NCI-H1417 (cell line): ENCODE data around the gene IL31RA.

Source experiments
- DNase-seq, 3 experiments: peaks; one replicate each; lab custom pipeline; 2025; lab: John Stamatoyannopoulos, UW

IL31RA gene

GRCh38 chr5:55860288-55860687 is 9.1 kb downstream of the IL31RA start:
- no peak for DNase-seq

GRCh38 chr5:55860709-55861108 is 9.6 kb downstream of the IL31RA start:
- no peak for DNase-seq

- no peak for DNase-seq
These were observed 13.7 kb downstream of the IL31RA start for GRCh38 chr5:55864606-55865541.

DNA sequence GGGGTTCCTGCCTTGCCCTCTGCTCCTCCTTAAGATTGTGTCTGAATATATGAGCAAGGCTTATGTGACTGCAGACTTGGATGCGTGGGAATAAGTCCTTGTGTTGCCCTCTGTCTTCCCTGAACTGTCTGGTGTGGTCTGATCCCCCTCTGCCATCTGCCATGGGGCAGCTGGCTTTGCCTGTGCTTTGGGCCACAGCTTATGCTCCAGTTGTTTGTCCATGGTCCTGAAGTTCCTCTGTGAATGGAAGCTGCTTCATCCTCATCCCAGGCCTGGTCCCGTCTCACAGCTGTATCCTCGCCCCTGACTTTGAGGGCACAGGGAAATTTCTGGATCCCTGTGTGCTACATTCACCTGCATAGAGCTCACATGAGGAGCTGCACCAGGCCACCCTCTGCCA is 14.7 kb downstream of the IL31RA start:
- no peak for DNase-seq

DNA sequence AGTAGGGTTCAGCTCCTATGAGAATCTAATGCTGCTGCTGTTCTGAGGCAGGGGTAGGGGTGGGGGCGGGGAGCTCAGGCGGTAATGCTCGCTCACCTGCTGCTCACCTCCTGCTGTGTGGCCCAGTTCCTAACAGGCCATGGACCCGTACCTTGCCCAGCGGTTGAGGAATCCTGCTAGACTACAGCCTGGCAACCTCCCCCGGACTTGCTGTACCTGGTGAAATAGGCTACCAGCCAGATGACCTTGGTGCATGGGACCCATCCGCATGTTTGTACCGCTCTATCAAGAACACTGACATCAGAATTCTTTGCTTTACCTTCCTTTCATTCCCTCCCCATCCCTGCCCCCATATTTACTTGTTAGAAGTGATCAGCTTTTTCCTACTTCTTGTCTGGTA is 15.3 kb downstream of the IL31RA start:
- DNase-seq = no peak

- DNase-seq = no peak
These were observed 15.8 kb downstream of the IL31RA start for GRCh38 chr5:55866934-55867333.

DNA sequence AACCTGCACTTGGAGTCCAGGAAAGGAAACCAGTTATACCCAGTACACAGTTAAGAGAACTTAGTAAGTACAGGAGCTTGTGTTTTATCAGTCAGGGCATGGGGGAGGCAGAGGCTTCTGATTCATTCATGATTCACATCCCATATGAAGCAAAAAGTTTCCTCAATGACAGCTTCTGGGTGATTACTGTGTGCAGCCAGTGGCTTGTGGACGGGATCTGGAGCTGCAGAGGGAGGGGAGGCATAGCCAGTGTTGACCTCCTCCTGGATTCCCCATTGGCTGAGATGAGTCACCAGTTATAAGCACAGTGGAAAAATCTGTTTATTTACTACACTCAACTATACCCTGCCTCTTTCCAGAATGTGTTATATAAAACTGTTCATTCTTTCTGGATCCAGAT is 17.7 kb downstream of the IL31RA start:
- DNase-seq = no peak

DNA sequence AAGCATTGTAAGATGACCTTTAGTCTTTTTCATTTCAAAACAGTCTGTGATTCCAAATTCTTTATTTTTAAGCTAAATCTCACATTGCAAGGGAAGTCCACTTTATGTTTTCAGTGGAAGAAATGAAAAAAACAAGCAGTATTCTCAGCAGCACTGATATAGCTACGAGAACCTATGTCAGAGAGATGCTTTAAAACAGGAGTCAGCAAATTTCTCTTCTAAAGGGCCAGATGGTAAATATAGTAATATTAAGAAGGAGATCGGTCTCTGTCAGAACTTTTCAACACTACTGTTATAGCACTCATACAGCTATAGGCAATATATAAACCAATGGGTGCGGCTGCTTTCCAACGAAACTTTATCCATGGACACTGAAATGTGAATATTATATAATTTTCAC is 18.7 kb downstream of the IL31RA start:
- no peak for DNase-seq

DNA sequence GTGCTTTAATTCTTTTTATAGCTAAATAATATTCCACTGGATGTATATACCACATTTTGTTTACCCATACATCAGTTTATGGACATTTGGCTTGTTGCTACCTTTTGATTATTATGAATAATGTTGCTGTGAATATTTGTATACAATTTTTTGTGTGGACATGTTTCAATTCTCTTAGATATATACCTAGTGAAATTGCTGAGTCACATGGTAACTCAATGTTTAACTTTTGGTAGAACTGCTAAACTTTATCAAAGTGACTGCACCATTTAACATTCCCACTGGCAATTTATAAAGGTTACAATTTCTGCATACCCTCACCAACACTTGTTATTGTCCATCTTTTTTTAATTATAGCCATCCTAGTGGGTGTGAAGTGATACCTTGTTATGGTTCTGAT is 22.1 kb downstream of the IL31RA start:
- no peak for DNase-seq

DNA sequence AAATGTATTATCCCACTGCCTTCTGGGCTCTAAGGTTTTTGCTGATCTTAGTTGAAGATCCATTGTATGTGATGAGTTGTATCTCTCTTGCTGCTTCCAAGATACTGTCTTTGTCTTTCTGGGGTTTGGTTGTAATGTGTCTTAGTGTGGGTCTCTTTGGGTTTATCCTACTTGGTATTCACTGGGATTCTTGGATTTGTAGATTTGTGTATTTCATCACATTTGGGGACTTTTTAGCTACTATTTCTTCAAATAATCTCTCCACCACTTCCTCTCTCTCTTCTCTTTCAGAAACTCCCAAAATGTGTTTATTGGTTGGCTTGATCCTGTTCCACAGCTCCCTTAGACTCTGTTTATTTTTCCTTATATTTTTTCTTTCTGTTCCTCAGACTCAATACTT is 26.5 kb downstream of the IL31RA start:
- no peak for DNase-seq

GRCh38 chr5:55880453-55880852 is 29.3 kb downstream of the IL31RA start:
- DNase-seq = no peak

GRCh38 chr5:55885359-55885758 is 34.2 kb downstream of the IL31RA start:
- DNase-seq = no peak

DNA sequence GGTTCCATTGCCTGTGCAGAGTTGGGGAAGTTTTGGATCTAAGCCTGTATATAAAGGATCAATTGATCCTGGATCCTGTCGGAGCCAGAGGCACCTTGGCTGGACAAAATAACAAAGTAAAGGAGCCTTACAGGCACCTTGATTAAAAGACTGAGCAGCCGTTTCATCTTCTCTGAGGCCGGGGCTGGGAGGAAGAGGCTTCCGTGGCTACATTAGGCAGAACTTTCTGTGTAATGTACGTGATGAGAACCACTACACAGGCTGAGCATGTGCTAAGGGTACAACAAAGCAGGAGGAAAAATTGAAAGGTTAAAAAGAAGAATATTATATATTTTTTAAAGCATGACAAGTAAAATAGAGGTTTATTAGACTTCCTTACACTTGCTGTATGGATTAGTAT is 37.0 kb downstream of the IL31RA start:
- no peak for DNase-seq

- no peak for DNase-seq
These were observed 41.3 kb downstream of the IL31RA start for GRCh38 chr5:55892479-55892878.

- DNase-seq = no peak
These were observed 43.0 kb downstream of the IL31RA start for GRCh38 chr5:55894135-55894534.

DNA sequence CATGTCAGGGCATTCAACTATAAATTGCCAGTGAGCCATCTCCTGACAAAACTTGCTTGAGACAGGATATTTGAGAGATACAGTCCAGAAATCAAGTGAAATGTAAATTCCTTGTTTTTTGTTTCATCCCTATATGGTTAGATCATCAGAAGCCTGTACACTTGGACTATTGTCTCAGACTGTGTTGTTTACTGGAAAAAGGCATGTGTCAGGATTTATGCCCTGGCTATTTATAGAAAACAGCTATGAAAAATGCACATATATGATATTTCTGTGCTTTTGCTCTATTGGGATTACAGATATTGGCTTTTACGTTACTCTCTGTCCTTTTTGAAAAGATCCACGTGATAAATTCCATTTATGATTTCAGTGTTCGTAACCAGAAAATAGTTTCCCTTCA is 44.2 kb downstream of the IL31RA start:
- no peak for DNase-seq

- DNase-seq = no peak
These were observed 45.1 kb downstream of the IL31RA start for GRCh38 chr5:55896238-55896637.

GRCh38 chr5:55896663-55897062 is 45.5 kb downstream of the IL31RA start:
- DNase-seq = no peak

GRCh38 chr5:55897206-55897894 is 46.2 kb downstream of the IL31RA start:
- no peak for DNase-seq

DNA sequence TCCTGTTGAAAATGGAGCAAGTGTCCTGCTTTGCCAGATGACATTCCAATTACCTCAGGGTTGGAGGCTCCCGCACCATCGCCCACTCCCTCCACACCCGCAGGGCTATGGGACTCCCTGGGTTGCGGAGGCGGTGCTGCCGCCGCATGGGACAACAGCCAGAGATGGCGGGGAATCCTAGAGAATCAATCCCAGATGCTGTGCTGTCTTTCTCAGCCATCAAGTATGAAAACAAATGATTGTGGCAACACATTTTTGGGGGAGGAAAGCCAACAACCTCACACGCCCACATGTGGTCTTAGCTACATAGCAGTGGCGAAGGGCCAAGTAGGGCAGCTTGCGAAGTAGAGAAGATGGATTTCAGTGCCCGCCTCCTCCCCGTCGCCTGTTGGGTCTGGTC is 46.7 kb downstream of the IL31RA start:
- no peak for DNase-seq

DNA sequence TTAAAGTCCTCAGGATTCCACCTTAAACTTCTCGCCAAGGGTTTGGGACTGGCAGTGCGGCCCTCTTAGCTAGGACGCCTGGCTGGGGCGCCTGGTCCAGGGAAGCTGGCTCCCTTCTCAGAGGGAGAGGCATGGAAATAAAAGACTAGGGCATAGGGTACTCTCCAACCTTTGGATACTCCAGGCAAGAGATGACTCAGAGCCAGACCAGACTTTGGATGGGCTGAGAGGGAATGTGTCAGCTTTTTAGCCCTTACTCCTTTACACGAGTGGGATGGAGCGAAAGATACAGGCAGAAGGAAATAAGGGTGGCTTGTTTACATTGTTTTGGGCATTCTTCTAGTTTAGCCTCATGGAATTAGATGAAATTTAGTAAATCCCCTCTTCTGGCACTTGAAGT is 48.2 kb downstream of the IL31RA start:
- no peak for DNase-seq

DNA sequence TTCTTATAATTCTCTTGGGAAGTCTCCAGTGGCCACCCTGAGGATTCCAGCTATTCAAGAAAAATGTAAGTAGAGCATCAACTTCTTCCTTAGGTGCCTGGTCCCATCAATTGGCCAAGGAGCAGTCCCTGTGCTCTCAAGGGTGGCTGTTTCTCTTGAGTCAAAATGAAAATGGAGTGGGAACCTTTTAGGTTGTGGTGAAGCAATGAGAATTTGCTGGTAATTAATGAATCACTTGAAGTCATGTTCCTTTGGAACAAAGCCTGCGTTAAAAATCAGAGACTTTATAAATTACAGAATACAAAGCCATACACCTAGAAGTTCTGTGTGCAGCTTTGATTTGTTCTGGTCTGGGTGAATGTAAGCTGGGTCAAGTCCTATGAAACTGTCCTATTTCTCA is 48.9 kb downstream of the IL31RA start:
- no peak for DNase-seq

DNA sequence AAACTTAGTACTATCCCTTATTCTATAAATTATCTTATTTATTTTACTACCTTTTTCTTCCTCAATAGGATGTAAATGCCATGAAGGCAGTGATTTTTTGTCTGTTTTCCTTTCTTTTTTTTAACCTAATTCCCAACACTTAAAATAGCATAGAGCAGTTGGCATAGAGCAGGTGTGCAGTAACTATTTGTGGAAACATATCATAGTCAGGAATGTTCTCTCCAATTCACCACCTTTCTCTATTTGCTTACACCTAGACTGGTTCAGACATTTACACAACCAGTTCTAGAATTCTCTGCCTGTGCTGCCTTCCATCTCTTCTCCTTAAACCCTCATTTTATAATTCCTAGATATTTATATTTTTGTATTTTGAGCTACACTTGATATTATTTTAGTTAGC is 49.6 kb downstream of the IL31RA start:
- DNase-seq = no peak

DNA sequence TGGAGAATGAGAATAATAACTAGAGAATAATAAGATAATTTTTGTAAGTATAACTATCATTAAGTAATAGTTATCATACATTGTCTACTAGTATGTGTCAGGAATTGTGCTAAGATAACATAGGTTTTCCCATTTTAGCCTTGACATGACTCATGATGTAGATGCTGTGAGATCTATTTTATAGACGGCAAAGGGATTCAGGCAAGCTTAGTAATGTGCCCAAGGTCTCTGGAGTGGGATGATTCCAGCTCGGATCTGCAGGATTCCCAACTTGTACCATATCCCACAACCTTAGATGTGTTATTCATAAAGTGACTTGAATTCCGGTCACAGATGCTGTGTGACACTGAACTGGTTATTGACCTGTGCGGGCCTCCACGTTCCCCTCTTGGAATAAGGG is 51.5 kb downstream of the IL31RA start:
- DNase-seq = no peak
